Measurements from ENCODE around the gene CEP170B. TPM values are rescaled to one million over a fixed set of nuclear protein-coding genes. Genes with fewer than 3 reads are reported as not detected.

CEP170B gene
- total and polyA plus RNA-seq, 9 of the 15 experiments (the other 6 are each of a cell fraction or from before 2014, with no cell fraction given) = 0.01 to 10.2 (median 2.2) TPM

DNA sequence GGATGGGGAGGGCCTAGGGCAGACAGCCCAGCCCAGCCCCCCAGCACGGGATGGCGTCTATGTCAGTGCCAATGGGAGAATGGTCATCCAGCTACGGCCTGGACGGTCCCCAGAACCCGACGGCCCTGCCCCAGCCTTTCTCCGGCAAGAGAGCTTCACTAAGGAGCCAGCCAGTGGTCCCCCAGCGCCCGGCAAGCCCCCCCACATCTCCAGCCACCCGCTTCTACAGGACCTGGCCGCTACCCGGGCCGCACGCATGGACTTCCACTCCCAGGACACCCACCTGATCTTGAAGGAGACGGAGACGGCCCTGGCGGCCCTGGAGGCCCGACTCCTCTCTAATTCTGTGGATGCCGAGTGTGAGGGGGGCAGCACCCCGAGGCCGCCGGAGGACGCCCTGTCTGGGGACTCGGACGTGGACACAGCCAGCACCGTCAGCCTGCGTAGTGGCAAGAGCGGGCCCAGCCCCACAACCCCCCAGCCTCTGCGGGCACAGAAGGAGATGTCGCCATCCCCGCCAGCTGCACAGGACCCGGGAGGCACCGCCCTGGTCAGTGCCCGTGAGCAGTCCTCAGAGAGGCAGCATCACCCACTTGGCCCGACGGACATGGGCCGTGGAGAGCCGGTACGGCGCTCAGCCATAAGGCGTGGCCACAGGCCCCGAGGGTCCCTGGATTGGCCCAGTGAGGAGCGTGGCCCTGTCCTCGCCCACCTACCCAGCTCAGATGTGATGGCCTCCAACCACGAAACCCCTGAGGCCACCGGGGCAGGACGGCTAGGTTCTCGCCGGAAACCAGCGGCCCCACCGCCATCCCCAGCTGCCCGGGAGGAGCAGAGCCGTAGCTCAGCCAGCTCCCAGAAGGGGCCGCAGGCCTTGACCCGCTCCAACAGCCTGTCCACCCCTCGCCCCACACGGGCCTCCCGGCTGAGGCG, 21.9 kb downstream of the CEP170B start (continued):
- TF ChIP-seq RNF219 (CRISPR knock-in tag; IDR thresholded peaks at IDR 0.05) (no peak), PTBP1 (IDR thresholded peaks at IDR 0.05; ENCODE audit: low read depth, low read length) (no peak), ELF1 (tag; IDR thresholded peaks at IDR 0.05) (no peak), PKNOX1 (IDR thresholded peaks at IDR 0.05) (no peak), MTA3 (IDR thresholded peaks at IDR 0.05; ENCODE audit: borderline replicate concordance) (no peak), ZNF785 (CRISPR knock-in tag; IDR thresholded peaks at IDR 0.05) (no peak), SREBF1 (IDR thresholded peaks at IDR 0.05; ENCODE audit: borderline replicate concordance, low read depth, low read length) (no peak), ETV5 (CRISPR knock-in tag; IDR thresholded peaks at IDR 0.05; ENCODE audit: low read depth) (no peak)

All from K562 (cell line).